ENCODE results near the gene CPTP.
"Not testable (repeated sequence)": the region's sequence is repeated elsewhere in the genome, so short reads cannot be mapped to it uniquely, and the experiment has no call there.

The CPTP gene

DNA sequence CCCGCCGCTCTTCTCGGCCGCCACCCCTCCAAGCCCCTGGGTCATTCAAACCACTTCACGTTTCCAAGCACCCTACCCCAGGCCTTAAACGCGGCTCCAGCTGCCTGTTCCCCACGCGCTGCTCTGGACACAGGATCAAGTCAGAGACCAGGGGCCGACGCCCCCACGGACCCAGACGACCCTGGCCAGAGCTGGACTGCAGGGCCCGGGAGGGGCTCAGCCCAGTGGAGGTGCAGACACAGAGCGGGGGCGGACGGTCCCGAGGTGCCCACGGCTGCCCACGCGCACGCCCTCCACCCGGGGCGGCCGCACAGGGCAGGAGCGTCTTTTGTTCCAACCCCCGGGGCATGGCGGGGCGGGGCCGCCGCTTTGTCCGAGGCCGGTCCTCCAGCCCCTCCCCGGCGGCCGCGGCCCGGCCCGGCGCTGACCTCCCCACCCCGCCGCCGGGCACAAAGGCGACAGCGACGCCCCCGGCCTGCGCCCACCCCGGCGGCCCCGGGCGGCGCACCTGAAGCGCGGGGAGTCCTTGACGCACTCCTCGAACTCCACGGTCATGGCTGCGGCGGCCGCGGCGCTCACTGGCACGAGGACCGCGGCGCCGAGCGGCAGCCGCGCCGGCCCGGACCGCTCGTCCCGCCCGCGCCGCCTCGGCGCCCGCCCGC, 17.2 kb upstream of the CPTP start:
- DNase-seq, result no peak

DNA sequence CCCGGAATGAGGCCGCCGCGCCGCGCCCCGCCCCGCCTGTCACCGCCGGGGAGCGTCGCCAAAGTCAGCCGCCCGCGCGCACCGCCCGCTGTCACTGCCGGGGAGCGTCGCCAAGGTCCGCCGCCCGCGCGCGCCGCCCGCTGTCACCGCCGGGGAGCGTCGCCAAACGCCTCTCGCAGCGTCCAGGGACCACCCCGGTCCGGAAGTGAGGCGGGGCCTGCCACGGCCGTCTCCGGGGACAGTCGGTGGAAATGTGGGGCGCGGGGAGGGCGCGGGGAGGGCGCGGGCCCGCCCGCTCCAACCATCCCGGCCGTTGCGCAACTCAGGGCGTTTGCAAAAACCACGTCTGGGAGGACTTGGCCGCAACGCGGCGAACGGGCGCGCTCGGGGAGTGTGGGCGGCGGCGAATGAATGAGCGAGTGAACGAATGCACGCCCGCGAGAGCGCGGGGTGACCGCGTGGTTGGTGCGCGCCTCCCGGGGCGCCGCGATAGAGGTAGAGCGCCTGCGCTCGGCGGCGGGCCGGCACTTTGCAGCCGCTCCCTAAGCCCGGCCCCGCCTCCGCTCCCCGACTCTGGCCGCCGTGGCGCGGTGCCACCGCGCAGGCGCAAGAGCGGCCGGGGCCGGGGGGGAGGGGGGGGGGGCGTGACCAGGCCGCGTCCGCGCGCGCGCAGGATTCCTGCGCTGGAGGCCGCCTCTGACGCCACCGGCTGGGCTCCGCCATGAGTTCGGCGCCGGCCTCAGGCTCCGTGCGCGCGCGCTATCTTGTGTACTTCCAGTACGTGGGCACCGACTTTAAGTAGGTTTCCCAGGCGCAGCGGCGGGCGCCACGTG, 16.5 kb upstream of the CPTP start, which contains the start of the genes ACAP3 and PUSL1:
Gene ACAP3 (minus strand): TSS at position 8 of the 833 bp plus-strand sequence. CDS start 115 bp downstream, outside the sequence.
Gene PUSL1 (plus strand): TSS at position 675 of the 833 bp plus-strand sequence. CDS start 47 bp downstream, at position 722.
- peak; percentile 92 for DNase-seq

DNA sequence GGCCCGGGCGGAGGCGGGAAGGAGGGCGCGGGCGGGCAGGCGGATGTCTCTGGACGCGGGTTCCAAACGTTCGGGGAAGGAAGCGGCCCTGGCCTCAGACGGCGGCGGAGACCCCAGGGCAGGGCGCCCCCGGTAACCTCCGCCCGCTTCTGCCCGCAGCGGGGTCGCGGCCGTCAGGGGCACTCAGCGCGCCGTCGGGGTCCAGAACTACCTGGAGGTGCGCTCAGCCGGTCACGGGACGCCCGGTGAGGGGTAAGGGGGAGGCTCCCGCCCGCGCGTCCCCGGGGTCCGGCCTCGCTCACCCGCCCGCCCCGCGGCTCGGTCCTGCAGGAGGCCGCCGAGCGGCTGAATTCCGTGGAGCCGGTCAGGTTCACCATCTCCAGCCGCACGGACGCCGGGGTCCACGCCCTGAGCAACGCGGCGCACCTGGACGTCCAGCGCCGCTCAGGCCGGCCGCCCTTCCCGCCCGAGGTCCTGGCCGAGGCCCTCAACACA, 15.8 kb upstream of the CPTP start:
- DNase-seq, result no peak

DNA sequence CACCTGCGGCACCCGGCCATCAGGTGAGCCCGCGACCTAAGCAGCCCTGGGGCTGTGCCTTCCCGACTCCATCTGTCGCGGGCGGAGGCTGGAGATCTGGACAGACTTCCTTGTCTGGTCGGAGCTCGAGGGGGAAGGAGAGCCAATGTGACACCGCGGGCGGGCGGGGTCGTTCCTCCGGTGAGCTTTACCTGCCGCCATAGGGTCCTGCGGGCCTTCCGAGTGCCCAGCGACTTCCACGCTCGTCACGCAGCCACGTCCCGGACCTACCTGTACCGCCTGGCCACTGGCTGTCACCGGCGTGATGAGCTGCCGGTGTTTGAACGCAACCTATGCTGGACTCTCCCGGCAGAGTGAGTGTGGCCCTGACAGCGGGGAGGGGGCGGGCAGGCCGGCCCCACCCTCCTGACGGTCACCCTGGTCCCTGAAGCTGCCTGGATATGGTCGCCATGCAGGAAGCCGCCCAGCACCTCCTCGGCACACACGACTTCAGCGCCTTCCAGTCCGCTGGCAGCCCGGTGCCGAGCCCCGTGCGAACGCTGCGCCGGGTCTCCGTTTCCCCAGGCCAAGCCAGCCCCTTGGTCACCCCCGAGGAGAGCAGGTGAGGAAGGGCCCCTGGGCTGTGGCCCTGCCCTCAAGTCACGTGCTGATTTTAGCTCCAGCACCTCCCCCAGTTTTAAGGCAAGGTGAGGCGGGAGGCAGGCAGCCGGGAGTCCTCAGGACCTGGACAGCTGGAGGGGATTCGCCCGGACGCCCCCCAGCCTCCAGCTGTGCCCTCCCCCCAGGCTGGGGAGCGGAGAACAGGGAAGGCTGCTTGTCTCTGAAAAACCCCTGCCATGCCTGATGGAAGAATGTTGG, 15.1 kb upstream of the CPTP start:
- peak; percentile 22 for DNase-seq

DNA sequence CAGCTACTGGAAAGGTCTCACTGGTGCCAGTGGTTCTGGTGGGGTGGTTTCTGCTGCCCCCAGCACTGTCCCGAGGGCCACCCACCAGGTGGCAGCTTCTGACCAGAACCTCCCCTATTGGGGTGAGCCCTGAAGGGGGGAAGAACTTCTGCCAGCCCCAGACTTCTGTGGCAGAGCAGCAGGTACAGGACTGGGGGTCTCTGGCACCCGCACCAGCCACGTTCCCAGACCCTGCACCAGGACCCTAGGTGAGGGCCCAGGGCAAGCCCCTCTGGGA, 14.6 kb upstream of the CPTP start:
- DNase-seq, result no peak

DNA sequence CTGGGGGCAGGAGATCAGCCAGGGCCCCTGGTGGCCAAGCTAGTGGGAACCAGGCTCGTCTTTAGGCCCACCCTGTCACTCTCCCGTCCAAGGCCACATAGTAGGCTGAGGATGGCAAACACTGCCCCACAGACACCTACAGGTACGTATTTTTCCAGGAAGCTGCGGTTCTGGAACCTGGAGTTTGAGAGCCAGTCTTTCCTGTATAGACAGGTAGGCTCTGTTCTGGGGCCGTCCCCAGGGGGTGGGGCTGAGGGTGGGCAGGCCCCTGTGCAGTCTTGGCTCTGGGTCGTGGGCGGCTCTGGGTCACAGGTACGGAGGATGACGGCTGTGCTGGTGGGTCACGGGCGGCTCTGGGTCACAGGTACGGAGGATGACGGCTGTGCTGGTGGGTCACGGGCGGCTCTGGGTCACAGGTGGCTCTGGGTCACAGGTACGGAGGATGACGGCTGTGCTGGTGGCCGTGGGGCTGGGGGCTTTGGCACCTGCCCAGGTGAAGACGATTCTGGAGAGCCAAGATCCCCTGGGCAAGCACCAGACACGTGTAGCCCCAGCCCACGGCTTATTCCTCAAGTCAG, 14.0 kb upstream of the CPTP start:
- DNase-seq, result no peak

DNA sequence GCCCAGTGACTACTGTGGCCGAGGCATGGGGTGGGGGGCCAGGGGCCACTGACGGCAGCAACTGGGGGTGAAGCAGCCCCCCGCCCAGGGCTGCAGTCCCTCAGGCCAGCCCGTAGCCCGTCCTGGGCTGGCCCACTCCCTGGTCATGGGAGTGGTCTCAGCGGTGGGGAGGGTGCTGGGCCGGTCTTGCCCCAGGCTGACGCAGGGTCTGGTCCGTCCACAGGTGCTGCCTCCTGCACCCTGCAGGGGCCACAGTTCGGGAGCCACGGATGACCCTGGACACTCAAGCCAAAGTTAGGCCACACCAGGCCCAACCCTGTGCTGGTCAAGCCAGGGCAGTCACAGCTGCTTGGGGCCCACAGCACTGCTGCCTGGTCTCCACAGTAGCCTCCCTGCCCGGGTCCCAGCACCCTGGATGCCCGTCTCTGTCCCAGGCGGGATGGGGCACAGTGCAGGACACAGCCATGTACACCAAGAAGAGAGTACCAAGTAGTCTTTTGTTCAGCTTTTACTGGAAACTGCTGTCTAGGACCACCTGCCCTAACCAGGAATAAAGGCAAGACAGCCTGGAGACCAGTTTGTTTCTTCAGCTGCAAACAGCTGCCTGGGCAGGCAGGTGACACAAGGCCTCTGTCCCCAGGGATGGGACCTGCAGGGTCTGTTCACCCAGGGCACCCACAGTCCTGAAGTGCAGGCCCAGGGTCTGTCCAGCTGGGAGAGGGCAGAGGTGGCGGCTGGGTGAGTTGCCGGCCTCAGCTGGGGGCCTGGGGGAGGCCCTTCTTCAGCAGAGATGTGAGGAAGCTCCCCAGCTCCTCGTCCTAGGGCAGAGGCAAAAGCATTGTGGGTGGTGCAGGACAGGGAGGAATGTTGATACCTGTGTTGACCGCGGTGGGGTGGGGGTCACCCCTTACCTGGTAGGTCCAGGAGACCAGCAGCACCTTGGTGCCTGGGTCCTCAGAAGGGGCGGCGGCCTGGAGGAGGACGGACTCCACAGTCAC, 13.2 kb upstream of the CPTP start:
- no peak for DNase-seq

DNA sequence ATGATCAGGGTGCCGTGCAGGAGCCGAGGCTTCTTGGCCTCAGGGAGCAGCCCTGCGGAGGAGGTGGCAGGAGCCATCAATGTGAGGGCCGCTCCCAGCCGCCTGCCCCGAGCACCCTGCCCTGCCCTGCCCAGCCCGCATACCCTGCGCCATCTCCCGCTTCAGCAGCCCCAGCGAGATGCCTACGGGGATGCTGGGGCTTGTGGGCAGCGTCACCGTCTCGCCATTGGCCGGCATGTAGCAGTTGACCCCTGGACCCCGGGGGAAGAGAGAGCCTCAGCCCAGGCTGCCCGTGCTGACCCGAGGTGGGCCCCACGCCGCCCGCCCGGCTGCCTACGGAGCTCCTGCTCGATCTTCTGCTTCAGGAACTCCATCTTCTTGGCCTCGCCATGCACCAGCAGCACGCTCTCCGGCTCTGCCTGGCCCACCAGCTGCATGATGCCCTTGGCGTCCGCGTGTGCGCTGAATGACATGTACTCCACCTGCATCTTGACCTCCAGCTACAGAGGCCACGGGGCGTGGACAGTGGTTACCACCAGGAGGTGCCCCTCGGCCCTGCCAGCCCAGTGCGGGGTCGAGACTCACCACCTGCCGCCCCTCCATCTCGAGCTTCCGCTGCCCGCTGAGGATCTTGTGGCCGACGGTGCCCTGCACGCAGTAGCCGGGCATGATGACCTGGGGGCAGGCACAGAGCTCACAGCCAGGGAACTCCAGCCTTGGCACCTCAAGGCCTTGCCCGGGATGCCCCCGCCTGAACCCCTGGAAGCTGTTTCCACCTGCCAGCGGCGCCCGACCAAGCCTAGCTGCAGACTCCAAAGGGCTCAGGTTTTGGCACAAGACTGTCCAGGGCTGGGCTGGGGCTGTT, 11.9 kb upstream of the CPTP start:
- no peak for DNase-seq

DNA sequence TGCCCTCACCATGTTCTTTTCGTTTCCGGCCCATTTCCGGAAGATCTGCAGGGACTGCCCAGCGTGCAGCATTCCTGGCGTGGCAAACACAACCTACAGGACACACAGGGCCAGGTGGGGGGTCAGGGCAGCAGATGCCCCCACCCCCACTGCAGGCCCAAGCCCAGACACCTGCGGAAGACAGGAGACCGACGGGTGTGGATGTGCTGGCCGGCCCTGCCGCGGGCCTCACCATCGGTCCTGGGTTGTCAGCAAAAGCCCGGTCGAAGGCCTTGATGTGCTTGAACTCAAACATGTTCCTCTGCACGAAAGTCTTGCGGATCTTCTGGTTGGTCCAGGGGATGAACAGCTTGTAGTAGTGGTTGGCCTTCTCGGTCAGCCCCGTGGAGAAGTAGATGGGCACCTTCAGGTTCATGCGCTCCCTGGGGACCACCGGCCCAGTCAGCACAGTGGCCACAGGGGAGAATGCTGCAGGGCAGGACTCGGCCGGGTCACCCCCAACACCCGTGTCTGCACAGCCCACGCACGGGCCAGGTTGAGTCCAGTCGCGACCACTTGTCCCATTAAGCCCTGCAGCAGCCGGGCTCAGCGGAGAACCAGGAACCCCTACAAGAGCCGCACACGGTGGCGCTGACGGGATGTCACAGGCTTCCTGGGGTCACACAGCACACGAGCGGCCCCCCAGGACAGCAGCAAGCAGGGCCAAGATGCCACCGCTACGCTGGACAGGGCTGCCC, 10.9 kb upstream of the CPTP start:
- DNase-seq, result no peak

DNA sequence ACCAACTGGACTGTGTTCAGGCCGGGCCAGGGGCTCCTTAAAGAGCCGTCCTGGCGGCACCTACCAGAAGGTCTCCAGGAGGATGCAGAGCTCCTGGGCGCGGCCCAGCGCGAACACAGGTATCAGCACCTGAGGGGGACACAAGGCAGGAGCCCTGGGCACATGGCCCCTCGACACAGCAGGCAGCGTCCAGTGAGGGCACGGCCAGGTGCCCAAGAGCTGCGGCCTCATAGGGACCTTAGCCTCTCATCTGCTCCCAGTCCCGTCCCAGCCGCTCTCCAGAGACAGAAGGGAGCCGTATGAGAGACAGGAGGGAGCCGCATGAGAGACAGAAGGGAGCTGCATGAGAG, 10.4 kb upstream of the CPTP start:
- no peak for DNase-seq

DNA sequence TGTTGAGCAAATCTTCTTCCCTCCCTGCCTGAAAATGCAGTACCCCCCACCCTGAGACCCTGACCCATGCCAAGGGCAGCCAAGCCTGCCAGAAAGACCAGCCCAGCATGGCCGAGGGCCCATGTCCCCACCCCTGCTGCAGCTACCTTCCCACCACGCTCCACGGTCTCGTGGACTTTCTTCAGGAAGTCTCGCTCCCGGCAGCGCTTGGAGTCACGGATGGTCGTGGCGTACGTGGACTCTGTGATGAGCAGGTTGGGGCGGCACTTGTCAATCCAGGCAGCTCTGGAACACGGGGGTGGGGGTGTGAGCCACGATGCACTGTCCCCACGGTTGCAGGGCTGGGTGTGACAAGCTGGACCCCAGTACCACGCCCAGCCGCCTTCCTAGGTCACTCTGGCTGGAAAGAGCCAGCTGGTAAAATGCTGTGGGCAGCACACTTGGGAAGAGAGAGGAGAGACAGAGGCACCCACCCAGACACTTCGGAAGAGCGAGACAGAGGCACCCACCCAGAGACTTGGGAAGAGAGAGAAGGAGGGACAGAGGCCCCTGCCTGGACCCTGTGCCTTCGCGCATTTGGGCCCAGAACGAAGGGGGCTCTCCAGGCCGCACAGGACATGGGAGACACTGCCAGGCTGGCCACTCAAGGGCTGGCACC, 9.8 kb upstream of the CPTP start:
- no peak for DNase-seq

DNA sequence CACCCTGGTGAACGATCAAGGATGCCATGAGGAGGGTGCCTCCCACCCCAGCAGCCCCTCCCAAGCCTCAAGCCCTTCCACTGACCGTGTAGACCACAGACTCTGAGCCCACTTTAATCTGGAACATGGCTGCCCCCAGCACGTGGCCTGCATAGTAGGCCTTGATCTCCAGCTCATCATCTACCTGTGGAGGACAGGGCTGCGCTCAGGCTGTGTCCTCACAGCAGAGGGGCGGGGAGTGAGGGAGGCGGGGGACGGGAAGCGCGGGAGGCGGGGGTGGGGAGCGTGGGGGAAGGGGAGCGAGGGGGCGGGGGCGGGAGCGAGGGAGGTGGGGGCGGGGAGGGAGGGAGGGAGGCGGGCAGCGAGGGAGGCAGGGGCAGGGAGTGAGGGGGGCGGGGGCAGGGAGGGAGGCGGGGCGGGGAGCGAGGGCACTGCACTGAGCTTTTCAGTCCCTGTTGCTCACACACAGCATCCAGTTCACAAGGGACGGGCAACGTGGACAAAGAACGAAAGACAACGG, 9.1 kb upstream of the CPTP start:
- no peak for DNase-seq

DNA sequence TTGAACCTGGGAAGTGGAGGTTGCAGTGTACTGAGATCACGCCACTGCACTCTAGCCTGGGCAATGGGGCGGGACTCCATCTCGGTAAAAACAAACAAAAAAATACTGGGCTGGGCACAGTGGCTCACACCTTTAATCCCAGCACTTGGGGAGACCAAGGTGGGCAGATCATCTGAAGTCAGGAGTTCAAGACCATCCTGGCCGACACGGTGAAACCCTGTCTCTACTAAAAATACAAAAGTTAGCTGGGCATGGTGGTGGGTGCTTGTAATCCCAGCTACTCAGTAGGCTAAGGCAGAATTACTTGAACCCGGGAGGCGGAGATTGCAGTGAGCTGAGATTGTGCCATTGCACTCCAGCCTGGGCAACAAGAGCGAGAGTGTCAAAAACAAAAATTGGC, 8.4 kb upstream of the CPTP start:
- DNase-seq, result not testable (repeated sequence)

DNA sequence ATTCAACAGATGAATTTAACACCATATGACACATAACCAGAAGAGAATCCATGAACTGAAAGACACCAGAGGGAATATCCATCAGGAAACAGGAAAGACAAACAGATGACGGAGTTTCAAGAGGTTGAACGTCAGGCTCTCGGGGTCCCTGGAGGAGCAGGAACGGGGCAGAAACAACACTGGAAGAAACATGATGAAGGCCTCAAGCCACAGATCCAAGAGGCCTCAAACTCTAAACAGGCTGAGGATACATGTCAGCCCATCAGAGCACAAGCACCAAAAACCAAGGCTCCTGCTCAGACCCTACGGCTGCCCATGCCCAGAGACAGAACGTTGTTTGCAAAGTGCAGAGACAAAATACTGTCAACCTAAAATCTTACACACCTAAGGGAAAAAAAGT, 7.2 kb upstream of the CPTP start:
- peak; percentile 53 for DNase-seq

DNA sequence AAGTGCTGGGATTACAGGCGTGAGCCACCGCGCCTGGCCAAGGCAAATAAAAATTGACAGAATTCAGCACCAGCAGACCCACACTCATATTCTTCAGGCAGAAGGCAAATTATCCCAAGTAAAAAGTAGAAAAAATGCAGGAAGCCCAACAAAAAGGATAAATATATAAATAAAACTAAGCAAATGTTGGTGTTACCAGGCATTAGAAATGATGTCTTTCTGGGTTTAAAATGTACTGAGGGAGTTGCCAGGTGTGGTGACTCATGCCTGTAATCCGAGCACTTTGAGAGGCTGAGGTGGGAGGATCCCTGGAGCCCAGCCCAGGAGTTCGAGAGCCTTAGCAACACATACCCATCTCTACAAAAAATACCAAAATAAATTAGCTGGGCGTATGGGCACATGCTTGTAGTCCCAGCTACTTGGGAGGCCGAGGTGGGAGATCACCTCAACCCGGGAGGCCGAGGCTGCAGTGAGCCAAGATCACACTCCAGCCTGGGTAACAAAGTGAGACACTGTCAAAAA, 6.4 kb upstream of the CPTP start:
- DNase-seq, result peak; percentile 94

DNA sequence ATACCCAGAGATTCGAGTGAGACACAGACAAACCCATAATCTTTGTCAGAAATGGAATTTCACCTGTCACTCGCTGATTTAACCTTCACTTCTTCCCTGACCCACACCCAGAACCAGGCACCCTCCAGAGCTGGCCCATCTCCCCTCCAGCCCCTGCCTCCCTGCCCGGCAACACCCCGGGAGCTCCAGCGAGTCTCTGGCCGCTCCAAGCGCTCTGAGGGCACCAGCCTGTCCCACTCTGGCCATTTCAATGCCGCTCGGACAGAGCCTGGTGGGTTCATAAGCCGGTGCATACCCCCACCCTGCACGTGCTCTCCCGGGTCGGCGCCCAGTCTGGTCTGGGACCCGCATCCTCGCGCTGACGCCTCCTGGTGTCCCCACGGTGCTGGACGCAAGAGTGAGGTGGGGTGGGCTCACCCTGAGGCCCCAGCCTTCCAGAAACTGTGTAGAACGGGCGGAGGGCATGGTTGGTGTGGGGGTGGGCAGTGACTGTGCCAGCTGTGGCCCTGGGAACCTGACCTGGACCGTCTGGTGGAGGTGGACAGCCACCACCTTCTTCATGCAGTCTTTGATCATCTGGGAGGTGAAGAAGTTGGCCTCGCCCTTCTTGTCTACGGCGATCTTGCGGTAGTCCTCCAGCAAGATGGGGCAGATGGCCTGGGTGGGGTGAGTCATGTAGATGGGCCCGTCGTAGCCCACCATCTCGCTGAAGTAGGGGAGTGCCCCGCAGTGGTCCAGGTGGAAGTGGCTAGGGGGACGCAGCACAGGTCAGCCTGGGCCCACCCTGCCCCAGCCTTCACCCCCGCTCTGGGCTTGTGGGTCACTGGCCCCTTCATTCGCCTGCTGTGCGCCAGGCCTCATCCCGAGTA, 5.6 kb upstream of the CPTP start:
- no peak for DNase-seq

DNA sequence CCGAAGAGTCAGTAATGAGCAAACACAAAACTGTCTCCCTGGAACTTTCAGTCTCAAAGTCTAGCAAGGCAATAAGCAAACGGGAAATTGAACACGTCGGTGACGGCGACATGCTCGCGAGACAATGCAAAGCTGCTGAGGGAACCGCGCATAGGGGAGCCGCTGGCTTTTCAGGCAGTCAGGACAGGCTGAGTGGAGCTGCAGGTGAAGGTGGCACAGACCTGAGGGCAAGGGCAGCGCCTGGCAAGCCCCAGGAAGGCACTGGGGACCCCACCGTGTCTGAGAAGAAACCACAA, 5.0 kb upstream of the CPTP start:
- no peak for DNase-seq

All from NCI-H2171 treated with DMSO at 0.1 percent for 48 hours (cell line).